ENCODE measurements around the gene PUM1.
"Not testable (repeated sequence)": the region's sequence is repeated elsewhere in the genome, so short reads cannot be mapped to it uniquely, and the experiment has no call there.

PUM1 gene

DNA sequence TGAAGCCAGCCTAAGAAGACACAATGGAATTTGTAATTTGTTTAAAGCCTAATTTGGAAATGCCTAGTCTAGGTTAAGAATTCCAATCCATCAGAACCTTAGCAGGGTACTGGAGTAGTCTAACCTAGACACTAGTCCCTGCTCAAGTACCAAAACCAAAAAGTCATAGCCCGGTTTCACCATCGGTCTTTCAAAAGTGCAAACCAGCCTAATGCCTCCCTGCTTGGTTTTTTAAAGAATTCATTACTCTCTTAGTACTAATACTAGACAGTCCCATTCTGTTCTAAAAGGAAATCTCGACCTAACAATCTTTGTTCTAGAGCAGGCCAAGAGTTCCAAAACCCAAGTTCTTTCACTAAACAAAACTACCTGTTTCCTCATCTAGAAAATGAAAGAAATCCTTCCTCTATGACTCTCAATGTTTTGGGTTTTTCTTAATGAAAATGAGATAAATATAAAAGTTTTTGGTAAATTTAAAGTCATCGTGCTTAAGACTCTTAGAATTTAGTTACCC is 2.6 kb downstream of the PUM1 start:
- no peak for DNase-seq

GRCh38 chr1:31062162-31062866 is 3.2 kb downstream of the PUM1 start:
- DNase-seq: not testable (repeated sequence)

DNA sequence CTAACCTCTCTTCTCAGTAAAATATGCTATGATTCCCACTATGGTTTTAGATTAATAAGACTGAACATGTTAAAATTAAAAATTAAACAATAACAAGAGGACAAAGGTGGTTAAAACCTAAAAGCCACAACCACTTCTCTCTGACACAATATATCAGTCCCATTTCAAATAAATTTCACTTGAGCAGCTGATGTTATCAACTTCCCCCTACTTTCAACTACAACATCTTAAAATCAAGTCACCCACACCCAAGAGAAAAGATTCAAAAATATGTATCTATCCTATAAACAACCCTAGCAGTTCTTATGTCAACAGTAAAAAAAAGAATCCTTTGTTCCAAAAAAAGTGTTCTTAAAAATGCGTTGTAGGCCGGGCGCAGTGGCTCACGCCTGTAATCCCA is 7.5 kb downstream of the PUM1 start:
- no peak for DNase-seq

DNA sequence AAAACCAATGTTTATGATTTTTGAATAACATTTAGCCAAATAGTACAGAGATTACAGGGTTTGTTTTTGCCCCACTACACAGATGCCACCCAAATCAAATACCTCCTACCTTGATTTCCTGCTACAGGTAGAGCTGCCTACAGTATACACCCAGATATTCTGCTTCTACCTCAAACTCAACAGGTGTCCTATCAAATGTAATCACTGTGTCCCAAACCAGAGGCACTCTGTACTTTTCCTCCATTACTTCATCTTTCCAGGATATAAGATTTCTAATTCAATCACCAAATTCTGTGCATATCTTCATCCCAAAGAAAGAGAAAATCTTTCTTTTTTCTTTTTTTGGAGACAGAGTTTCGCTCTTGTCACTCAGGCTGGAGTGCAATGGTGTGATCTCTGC is 9.6 kb downstream of the PUM1 start:
- no peak for DNase-seq

- DNase-seq: no peak
Measured at GRCh38 chr1:31055501-31055900, 10.0 kb downstream of the PUM1 start.

GRCh38 chr1:31054958-31055481 is 10.5 kb downstream of the PUM1 start:
- DNase-seq: no peak

DNA sequence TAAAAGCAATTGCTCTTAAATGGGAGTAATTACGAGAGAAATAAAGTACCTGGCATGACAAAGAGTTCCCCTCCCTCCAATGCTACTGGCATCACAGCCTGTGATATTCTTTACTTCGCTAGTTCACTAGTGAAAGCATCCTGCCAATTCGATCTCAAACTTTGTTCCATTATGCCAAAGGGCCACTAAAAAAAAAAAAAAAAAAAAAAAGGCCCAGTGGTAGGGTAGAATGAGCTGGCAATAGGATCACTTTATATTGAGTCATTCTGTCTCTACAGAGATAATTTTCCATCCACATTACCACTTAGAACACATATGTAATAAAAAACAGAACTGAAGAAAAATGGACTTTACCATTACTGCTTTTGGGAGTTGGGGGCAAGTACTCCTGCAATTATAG is 11.2 kb downstream of the PUM1 start:
- DNase-seq: no peak

DNA sequence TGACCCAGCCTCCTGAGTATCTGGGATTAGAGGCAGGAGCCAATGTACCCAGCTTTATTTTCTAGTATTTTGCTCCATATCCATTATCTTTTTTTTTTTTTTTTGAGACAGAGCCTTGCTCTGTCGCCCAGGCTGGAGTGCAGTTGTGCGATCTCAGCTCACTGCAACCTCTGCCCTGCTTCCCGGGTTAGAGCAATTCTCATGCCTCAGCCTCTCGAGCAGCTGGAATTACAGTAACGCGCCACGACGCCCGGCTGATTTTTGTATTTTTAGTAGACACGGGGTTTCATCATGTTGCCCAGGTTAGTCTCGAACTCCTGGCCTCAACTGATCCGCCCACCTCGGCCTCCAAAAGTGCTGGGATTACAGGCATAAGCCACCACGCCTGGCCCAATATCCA is 12.9 kb downstream of the PUM1 start:
- not testable (repeated sequence) for DNase-seq

DNA sequence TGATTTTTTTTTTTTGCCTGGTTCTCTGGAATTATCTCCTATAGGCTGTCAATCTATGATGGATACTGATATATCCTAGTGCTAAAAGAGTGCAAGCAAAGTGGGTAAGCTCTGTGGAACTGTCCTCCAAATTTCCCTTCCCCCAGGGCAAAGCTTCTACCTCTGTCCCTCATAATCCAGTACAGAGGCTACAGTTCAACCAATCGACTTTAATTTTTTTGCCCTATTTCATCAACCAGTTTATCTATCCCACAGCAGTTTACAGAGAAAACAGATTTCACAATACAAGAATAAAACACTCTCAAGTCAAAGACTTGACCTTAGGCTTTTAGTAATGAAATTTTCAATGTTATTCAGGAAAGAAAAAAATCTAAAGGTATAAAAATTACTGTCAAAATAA is 13.9 kb downstream of the PUM1 start:
- DNase-seq: no peak

DNA sequence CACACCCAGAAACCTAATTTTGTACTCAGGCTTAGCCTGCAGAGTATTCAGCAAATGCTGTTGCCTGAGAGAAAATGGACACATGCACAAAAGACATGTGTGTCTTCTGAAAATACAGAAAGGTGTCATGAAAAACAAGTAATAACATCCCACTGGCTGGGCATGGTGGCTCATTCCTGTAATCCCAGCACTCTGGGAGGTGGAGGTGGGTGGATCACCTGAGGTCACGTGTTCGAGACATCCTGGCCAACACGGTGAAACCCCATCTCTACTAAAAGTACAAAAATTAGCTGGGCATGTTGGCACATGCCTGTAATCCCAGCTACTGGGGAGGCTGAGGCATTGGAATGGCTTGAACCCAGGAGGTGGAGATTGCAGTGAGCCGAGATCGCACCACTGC is 18.0 kb downstream of the PUM1 start:
- DNase-seq: not testable (repeated sequence)

- no peak for DNase-seq
Measured at GRCh38 chr1:31043631-31044030, 21.9 kb downstream of the PUM1 start.

DNA sequence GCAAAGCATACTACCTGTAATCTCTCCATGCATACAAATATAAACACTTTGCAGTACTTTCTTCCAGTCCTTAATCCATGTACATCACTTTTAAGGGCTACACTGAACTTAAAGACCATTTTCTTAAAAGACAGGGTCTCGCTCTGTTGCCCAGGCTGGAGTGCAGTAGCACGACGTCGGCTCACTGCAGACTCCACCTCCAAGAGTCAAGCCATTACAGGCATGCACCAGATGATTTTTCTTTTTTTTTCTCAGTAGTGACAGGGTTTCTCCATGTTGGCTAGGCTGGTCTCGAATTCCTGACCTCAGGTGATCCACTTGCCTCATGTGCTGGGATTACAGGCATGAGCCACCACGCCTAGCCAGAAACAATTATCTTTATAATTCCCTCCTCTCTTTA is 22.9 kb downstream of the PUM1 start:
- DNase-seq: no peak

DNA sequence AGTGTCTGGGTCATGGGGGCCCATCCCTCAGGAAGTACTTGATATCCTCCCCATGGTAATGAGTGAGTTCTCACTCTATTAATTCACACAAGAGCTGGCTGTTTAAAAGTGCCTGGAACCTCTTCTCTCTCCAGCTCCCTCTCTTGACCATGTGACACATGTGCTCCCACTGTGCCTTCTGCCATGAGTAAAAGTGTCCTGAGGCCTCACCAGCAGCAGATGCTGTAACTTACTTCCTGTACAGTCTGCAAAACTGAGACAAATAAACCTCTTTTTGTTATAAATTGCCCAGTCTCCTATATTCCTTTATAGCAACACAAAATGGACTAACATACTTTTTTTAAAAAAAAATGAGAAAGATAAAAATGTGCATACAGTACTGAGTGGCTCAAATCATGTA is 24.0 kb downstream of the PUM1 start:
- no peak for DNase-seq

- peak; percentile 46 for DNase-seq
Measured at GRCh38 chr1:31040038-31040437, 25.5 kb downstream of the PUM1 start.

DNA sequence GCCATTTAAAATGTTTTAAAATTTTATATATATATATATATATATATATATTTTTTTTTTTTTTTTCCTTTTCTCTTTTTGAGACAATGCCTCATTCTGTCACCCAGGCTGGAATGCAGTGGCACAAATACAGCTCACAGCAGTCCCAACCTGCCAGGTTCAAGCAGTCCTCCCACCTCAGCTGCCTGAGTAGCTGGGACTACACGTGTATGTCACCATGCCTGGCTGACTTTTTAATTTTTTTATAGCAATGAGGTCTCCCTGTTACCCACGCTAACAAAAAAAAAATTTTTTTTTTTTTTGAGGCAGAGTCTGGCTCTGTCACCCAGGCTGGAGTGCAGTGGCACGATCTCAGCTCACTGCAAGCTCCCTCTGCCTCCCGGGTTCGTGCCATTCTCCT is 26.6 kb downstream of the PUM1 start:
- not testable (repeated sequence) for DNase-seq

DNA sequence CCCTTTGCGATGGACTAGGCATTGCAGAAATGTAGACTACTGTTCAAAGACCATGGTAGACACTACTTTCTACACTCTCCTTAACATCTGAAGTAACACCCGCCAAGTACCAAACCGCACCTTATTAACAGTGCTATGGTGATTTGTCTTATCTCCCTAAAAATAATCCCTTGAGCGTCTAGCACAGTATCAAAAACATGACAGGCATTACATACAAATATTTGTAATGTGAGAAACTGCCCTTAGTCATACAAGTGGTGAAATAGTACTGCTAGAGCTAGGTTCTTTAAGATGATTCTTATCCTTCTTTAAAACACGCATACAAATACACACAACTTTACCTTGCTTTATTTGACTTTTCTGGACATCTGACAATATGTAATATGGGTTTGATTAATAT is 27.2 kb downstream of the PUM1 start:
- DNase-seq: no peak

GRCh38 chr1:31036749-31037500 is 28.6 kb downstream of the PUM1 start:
- DNase-seq: no peak

DNA sequence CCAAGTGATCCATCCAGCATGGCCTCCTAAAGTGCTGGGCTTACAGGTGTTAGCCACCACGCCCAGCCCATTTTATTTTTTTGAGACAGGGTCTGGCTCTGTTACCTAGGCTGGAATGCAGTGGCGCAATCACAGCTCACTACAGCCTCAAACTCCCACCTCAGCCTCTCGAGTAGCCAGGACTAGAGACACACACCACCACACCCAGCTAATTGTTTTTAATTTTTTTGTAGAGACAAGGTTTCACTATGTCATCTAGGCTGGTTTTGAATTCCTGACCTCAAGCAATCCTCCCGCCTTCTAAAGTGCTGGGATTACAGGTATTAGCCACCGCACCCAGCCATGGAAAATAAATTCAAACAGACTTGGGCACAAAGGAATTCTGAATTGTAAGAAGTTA is 31.9 kb downstream of the PUM1 start:
- DNase-seq: no peak

GRCh38 chr1:31032266-31032665 is 33.3 kb downstream of the PUM1 start:
- no peak for DNase-seq

- DNase-seq: no peak
Measured at GRCh38 chr1:31031330-31032143, 34.0 kb downstream of the PUM1 start.

GRCh38 chr1:31029026-31029425 is 36.5 kb downstream of the PUM1 start:
- no peak for DNase-seq

- no peak for DNase-seq
Measured at GRCh38 chr1:31027693-31028526, 37.6 kb downstream of the PUM1 start.
